Anterior cingulate cortex (tissue), 58 donors: Measurements from ENCODE around the gene PTGES2.
"Not testable (repeated sequence)": the region's sequence is repeated elsewhere in the genome, so short reads cannot be mapped to it uniquely, and the experiment has no call there.

ENCODE experiments used
- DNase-seq, 58 donors: peaks; one replicate each; lab custom pipeline; 2025; lab: John Stamatoyannopoulos, UW

The PTGES2 gene

DNA sequence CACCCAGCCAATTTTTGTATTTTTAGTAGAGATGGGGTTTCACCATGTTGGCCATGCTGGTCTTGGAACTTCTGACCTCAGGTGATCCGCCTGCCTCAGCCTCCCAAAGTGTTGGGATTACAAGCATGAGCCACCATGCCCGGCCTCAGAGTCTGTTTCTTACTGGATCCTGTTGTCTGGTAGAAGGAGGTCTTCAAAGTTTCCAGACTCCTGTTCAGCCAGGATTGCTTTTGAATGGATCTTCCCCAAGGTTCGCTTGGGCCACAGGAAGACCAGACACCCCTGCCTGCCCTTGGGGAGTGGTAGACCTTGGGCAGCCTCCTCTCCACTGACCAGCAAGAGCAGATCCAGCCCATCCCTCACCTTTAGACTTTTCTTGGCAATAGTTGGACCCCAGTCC lies 14.1 kb upstream of the PTGES2 start:
- DNase-seq, result no peak

DNA sequence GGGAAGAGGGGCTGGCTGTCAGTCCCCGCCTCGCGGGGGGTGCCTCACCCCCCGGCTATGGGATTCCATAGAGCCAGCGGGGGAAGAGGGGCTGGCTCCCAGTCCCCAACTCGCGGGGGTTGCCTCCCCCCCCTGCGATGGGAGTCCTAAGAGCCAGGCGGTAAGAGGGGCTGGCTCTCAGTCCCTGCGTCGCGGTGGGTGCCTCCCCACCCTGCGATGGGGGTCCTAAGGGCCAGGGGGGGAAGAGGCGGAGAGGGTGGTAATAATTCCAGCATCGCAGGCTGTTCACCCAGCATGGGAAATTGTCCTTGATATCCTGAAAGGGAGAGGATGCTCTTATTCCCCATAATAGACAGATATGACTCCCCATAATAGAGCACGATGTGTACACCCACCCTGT lies 12.1 kb upstream of the PTGES2 start:
- no peak for DNase-seq

DNA sequence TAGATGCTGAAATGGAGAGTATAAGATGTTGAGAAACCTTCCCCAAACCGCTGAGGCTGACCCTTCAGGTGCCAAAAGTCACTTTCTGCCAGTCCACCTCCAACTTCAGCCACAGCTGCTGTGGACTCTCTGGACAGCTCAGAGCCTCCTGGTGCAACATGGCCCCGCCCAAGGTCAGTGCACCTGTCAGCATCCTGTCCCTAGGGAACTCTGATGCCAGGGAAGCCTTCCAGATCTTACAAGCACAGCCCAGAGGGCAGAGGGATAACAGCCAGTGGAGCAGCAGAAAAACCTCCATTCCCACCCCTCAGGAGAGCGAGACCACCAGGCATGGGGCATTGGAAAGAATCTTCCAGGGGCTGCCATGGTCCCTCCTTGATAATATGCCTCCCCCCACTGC lies 10.5 kb upstream of the PTGES2 start:
- DNase-seq, result no peak

DNA sequence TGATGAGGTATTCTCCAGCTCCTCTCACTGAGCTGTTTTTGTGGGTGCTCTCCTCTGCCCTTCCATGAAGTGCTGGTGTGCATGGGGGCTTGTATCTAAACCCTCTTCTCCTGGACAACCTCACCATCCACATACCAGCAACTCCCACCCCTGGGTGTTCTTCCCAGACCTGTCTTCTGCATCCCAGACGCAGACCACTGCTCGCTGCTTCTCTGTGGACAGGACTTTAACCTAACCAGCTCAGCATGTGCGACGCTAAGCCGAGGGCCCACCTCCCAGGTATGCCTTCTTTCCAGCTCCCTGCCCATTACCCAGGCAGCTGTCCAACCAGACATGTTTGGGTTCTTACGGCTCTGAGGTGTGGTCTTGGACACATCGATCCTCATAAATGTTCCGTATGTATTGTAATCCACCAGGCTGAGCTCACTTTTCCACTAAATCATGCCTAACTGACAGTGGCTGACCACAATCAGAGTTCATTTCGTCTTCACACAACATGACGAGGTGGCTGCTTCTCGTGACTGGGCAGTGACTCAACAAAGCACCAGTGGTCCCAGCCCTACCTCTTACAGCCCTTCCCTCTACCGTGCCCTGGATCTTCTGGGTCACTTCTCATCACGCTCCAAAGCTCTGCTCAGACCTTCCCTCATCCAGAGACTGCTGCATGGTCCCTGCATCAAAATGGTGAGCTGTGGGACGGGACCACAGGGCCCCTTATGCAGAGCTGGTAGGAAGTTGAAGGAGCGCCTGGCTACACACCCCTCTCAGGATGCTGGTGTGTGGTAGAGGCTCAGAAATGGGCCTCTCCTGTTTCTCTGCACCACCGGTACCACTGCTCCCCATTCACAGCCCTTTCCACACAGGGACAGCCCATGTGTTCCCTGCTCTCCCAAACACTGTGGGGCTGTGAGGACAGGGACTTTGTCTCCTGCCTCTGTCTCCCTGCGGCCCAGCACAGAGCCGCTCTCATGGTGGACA lies 9.6 kb upstream of the PTGES2 start:
- DNase-seq, result no peak

GRCh38 chr9:128135561-128135960 lies 8.0 kb upstream of the PTGES2 start:
- not testable (repeated sequence) for DNase-seq

DNA sequence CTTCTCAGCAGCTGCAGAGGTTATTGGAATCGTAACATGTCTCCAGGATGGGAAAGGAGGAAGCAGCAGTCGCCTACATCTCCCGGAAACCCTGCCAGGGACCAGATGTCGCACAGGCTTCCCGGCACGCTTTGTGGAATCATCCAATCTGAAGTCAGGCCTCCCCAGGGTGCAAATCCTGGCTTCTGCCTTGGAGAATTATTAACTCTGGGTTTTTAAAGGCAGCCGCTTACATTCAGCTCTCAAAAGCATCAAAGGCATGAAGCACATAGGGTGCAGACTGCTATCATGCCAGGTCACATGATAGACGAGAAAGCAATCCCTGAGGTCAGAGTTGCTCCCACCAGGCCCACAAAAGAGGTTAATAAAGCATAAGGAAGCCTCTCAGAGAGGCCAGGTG lies 4.6 kb upstream of the PTGES2 start:
- peak in 8 of 58 donors; percentile 5 to 44 (median 18) for DNase-seq

DNA sequence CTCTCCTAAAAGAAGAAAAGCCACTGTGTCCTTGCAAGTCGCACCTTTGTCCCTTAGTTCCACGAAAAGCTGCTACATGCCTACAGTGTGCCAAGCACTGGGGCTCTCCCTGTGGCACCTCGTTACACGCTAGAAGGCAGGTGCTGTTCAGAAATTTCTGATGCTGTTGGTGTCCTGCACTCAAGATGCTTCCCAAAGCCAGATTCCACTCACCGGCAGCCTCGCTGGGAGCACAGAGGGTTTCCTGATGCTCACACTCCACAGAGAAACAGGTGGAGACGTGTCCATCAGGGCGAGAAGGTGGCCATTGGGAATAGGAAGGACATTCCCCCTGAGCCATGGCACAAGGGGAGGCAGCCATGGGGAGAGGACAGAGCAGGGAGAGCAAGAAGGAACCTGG lies 3.8 kb upstream of the PTGES2 start:
- DNase-seq, result not testable (repeated sequence)

DNA sequence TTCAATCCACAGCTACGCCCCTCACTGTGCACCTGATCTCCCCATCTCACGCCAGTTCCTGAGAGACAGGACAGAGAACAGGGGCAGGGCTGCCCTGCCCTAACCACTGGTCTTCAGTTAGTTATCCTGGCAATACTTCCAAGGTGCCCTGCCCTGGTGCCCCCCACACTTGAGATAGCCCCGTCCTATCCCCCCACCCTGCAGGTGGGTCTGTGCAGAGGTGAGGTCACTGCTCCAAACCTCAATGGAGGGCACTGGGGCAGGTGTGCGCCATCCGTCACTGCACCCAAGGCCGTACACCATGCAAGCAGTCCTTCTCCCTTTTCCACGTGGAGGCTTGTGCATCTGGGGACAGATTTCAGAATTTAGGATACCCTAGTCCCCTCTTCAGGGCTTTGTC lies 3.1 kb upstream of the PTGES2 start:
- DNase-seq, result not testable (repeated sequence)

- peak in 6 of 58 donors; percentile 41 to 59 (median 54) for DNase-seq
Observed at GRCh38 chr9:128129976-128130590, 2.6 kb upstream of the PTGES2 start.

DNA sequence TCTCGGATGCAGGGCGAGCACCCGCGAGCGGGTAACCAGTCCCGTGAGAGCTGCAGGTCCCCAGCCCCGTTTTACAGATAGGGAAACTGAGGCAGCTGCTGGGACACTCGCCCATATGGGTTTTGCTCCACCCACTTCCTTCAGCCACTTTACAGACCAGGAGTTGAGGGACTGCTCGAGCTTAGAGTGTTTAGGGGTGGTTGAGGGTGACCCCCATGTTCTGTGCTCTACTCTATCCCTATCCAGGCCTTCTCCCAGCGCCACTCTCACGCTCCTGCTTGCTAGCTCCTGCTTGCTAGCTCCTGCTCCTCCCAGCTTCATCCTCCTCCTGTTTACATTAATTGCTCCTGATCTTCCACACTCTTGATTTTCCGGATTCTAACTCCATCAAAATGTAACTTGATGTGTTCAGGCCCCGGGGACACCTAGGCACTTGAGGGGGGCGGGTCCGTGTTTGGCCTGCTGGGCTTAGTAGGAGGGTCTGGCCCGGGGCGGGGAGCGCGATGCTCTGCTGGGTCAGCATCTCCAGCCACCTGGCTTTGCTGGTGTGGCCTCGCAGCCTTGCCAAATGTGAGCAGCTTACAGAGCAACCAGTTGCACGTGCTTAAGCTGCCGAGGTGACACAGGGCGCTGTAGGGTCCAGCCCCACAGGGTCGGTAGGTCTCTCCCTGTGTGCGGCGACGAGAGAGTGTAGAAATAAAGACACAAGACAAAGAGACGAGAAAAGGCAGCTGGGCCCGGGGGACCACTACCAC lies 1.5 kb upstream of the PTGES2 start:
- DNase-seq, result no peak

GRCh38 chr9:128127990-128128835 lies 684 bp upstream of the PTGES2 start:
- peak; percentile 58 to 97 (median 88) for DNase-seq

GRCh38 chr9:128125580-128126354 lies 1.8 kb downstream of the PTGES2 start:
- no peak for DNase-seq

GRCh38 chr9:128124873-128125579 lies 2.5 kb downstream of the PTGES2 start:
- DNase-seq, result peak in 33 of 58 donors; percentile 9 to 62 (median 24)

- DNase-seq, result no peak
Observed at GRCh38 chr9:128124451-128124850, 3.1 kb downstream of the PTGES2 start.

GRCh38 chr9:128123451-128124080 lies 4.0 kb downstream of the PTGES2 start:
- DNase-seq, result no peak

- DNase-seq, result no peak
Observed at GRCh38 chr9:128122809-128123175, 4.7 kb downstream of the PTGES2 start.

- DNase-seq, result no peak
Observed at GRCh38 chr9:128121924-128122808, 5.4 kb downstream of the PTGES2 start.
